KG1 (cell line): ENCODE data around the gene CAPN8.
"Not testable (repeated sequence)": the region's sequence is repeated elsewhere in the genome, so short reads cannot be mapped to it uniquely, and the experiment has no call there.

Experiments
- DNase-seq: peaks from one replicate; lab custom pipeline; 2025; lab: John Stamatoyannopoulos, UW

Gene CAPN8

GRCh38 chr1:223525957-223526356 is 139.5 kb downstream of the CAPN8 start:
- no peak for DNase-seq

DNA sequence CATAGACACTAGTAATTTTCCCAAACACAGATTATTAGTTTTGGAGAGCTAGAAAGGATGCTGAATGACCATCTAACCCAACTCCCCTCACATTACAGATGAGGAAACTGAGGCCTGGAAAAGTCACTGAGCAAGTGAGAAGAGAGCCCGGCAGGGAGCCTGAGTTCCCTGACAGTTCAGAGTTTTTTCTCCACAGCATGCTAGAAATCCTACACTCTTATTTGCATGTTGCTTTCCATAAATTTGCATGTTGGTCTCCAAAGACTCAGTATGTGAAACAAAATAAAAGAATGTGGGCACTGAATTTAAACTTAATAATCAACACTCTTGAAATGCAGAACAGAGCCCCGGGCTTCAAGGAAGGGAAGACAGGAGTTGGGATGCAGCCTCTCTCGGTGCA is 140.0 kb downstream of the CAPN8 start:
- DNase-seq, result no peak

- DNase-seq, result no peak
Measured at GRCh38 chr1:223524930-223525451, 140.5 kb downstream of the CAPN8 start.

DNA sequence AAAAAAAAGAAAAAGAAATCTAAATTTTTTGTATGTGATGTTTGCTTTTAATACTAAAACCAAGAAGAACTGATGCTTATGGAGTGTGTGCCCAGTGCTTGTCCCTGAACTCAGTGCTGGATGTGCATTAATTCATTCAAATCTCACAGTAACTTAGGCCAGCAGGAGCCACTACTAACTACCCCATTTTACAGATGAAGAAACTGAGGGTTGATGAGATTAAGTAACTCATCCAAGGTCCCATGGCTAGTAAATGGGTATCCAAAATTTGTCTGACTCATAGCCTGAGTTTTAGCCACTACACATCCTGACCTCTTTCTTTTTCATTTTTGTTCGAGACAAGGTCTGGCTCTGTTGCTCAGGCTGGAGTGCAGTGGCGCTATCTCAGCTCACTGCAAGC is 144.4 kb downstream of the CAPN8 start:
- DNase-seq, result no peak

GRCh38 chr1:223520200-223520599 is 145.3 kb downstream of the CAPN8 start:
- no peak for DNase-seq

- DNase-seq, result no peak
Measured at GRCh38 chr1:223519116-223519515, 146.4 kb downstream of the CAPN8 start.

GRCh38 chr1:223518553-223518952 is 146.9 kb downstream of the CAPN8 start:
- not testable (repeated sequence) for DNase-seq

GRCh38 chr1:223515926-223516325 is 149.6 kb downstream of the CAPN8 start:
- DNase-seq, result no peak

DNA sequence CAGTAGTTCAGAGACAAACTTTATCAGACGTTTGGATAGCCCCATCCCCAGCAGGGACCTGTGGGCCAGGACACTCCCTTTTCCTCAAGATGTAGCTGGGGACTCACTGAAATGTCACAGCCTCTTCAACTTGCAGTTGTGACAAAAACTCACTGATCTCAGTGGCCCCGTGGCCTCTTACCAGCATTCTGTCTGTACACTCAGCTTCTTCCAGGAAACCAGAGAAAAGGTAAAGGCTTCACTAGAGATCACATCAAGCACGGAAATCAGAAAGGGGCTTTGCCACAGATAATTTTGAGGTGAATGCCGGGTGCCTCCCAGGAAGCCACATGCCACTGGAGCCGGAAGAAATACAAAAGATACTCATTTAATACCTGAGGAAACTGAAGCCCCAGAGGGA is 150.1 kb downstream of the CAPN8 start:
- DNase-seq, result no peak

GRCh38 chr1:223514644-223515043 is 150.9 kb downstream of the CAPN8 start:
- DNase-seq, result no peak

DNA sequence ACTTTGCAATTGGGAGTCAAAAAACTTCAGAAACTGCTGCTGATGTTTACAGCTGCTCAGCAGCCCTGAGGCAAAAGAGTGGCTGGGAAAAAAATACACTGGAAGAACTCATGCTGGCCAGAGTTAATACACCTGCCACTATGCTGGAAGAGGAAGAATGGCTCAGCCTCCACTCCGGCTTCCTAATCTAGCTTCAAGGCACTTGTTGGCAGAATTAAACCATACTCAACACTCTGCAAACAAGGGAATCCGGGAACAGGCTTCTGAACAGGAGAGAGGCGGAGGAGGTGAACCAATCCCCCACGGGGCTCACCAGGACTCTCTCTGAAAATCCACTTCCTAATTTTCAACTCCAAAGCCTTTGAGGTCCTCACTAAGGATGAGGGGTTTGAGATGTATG is 152.2 kb downstream of the CAPN8 start:
- DNase-seq, result no peak

DNA sequence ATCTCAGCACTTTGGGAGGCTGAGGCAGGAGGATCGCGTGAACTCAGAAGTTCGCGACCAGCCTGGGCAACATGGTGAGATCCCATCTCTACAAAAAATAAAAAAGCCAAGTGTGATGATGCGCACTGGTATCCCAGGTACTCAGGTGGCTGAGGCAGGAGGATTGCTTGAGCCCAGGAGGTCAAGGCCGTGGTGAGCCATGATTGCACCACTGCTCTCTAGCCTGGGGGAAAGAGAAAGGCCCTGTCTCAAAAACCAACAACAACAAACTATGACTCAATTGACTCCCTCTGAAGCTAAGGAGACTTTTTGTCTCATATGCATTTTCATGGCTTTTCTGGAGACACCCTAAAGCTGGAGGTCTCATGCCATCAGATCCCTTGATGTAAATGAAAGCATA is 153.4 kb downstream of the CAPN8 start:
- no peak for DNase-seq

- DNase-seq, result no peak
Measured at GRCh38 chr1:223508796-223509195, 156.7 kb downstream of the CAPN8 start.

DNA sequence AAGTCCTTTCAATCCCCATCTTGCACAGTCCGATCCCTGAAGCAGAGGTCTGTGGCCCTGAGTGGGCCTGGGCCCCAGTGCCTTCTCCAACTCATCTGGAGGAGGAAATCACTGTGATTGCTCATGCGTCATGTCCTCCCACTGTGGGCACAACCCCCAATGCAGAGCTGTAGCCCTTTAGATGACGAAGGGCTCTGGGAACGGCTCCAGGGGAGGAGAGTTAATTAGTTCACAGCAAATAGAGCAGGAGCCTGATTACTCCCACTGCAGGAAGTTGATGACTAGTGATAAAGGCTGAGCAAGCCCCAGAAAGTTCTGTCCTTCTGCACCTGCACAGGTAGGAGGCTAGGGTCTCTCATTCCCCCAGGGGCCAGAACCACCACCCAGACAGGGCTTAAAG is 160.8 kb downstream of the CAPN8 start:
- DNase-seq, result no peak

GRCh38 chr1:223503348-223503747 is 162.2 kb downstream of the CAPN8 start:
- DNase-seq, result no peak

GRCh38 chr1:223500560-223501425 is 164.7 kb downstream of the CAPN8 start:
- no peak for DNase-seq

DNA sequence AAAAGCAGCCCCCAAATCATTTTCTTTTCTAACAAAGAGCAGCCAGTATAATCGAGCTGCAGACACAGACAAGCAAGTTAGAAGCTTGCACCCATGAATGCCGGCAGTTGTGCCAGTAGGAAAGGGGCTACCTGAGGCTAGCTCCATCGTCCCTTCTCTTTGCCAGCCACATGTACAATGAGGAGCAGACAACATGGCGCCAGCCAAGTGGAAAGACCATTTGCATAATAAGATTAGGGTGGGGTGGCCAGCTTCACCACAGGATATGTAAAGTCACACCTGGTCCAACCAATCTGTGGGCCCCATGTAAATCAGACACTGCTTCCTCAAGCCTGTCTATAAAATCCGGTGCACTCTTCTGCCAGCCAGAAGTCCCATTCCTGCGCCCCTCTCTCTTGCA is 168.6 kb downstream of the CAPN8 start:
- DNase-seq, result no peak

GRCh38 chr1:223494926-223495645 is 170.4 kb downstream of the CAPN8 start:
- DNase-seq, result no peak

- no peak for DNase-seq
Measured at GRCh38 chr1:223492044-223492443, 173.5 kb downstream of the CAPN8 start.
